Astrocyte of the cerebellum (primary cell): ENCODE measurements around the gene B9D1.

ENCODE experiments used
- DNase-seq: peaks from one replicate; pipeline ENCODE4 v3.0.0-alpha.2; 2011; ENCODE audit warnings: low read depth
- H3K4me3 ChIP-seq: 2 replicates; pipeline ENCODE4 v1.5.1; 2011; ENCODE audit warnings: mild to moderate bottlenecking, low read depth, low read length, moderate library complexity
- in situ Hi-C: cut with HindIII; loops from 2 replicates; pipeline ENCODE4 v1.10.0; 2017; ENCODE audit warnings: low sequenced_read_pairs
- TF ChIP-seq, protein P1 (sequence below): IDR thresholded peaks from 2 replicates; pipeline ENCODE4 v1.5.1; 2012; ENCODE audit warnings: low read length, low read depth, moderate library complexity, mild to moderate bottlenecking; ENCODE audit errors: missing control alignments

The B9D1 gene

DNA sequence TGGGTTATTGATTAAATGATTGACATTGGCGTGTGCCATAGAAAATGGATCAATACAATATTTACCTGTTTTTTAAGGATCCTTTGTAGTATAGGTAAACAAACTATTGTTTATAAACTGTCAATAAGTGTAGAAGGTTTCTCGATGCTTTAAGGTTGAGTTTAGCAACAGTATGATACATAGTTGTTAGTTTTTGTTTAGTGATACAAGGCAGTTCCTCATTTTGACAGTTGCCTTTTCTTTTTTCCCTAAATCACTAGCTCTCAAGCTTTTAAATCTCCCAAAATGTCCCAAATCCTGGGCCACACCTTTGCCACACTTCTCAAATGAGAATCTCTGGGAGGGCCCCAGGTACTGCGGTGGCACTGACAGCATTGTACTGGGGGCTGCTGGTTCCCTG lies 68.1 kb downstream of the B9D1 start:
- DNase-seq: no peak
- TF ChIP-seq, protein P1, sequence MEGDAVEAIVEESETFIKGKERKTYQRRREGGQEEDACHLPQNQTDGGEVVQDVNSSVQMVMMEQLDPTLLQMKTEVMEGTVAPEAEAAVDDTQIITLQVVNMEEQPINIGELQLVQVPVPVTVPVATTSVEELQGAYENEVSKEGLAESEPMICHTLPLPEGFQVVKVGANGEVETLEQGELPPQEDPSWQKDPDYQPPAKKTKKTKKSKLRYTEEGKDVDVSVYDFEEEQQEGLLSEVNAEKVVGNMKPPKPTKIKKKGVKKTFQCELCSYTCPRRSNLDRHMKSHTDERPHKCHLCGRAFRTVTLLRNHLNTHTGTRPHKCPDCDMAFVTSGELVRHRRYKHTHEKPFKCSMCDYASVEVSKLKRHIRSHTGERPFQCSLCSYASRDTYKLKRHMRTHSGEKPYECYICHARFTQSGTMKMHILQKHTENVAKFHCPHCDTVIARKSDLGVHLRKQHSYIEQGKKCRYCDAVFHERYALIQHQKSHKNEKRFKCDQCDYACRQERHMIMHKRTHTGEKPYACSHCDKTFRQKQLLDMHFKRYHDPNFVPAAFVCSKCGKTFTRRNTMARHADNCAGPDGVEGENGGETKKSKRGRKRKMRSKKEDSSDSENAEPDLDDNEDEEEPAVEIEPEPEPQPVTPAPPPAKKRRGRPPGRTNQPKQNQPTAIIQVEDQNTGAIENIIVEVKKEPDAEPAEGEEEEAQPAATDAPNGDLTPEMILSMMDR: no peak
- in situ Hi-C loops: loop anchor here (10.0 kb wide), 1 partner anchor 170 kb away; no protein-coding TSS in a partner anchor
- no peak overlapping the region for H3K4me3 ChIP-seq
